K562 (cell line): Measurements from ENCODE around the gene KLK2. TPM values are rescaled to one million over a fixed set of nuclear protein-coding genes. Genes with fewer than 3 reads are reported as not detected.

ENCODE experiments used
- ATAC-seq: fragments of 200-7000 bp; cut with Tn5 transposase; 3 replicates; pipeline ENCODE4 v1.9.1; 2020; ENCODE audit warnings: moderate library complexity
- BruUV-seq: library from RNA; stranded (reverse); fragments of 400-500 nt; replicated peaks from 2 replicates; lab custom pipeline; 2021; lab: Mats Ljungman, UMichigan
- CTCF ChIA-PET: fragments of 300-600 bp; formaldehyde crosslinking; extraction: SDS; loops from one replicate; lab custom pipeline; 2021; ENCODE audit warnings: low intra/inter-chr PET ratio; lab: Yijun Ruan, JAX
- POLR2A ChIA-PET: fragments of 300-600, 350-650 bp; sonication (Branson Sonifier 250); formaldehyde crosslinking; extraction: SDS; loops from one replicate; lab custom pipeline; 2021; ENCODE audit warnings: antibody characterized with exemption, inconsistent platforms; lab: Yijun Ruan, JAX
- DNase-seq, 4 experiments: peaks; one replicate each; pipeline versions ENCODE4 v3.0.0 to v3.0.0-alpha.2; 2011 to 2018; ENCODE audit warnings: low spot score in 3 of 4, mixed read lengths in 3 of 4; ENCODE audit errors: extremely low read depth in 1 of 4
- FAIRE-seq: peaks from 2 replicates; lab custom pipeline; 2011; peaks lifted over from hg19 to GRCh38; lab: Jason Lieb, UNC
- H2AFZ ChIP-seq: 2 replicates; pipeline ENCODE4 v1.6.0; 2011; ENCODE audit warnings: low read depth, low read length, control low read depth, inconsistent platforms
- H3K27ac ChIP-seq: fragments of 200-600 bp; 3 replicates; pipeline ENCODE4 v1.8.0; 2011; ENCODE audit warnings: low read depth, mild to moderate bottlenecking, control low read depth, inconsistent platforms, low read length, moderate library complexity, mixed read lengths; ENCODE audit errors: extremely low read depth
- H3K27me3 ChIP-seq, 2 experiments: fragments of 300-600 bp in 1 of 2; 2 replicates in 1 of 2; 3 replicates in 1 of 2; pipeline versions ENCODE4 v1.6.0 to v1.8.0; 2011; ENCODE audit warnings: inconsistent platforms in 2 of 2, low read length in 2 of 2, mild to moderate bottlenecking in 1 of 2, mixed read lengths in 1 of 2, moderate library complexity in 1 of 2; ENCODE audit not compliant: control insufficient read depth in 2 of 2, insufficient read depth in 2 of 2
- H3K36me3 ChIP-seq: fragments of 300-600 bp; 3 replicates; pipeline ENCODE4 v1.8.0; 2011; ENCODE audit warnings: mild to moderate bottlenecking, low read length, inconsistent platforms; ENCODE audit not compliant: control insufficient read depth, insufficient read depth
- H3K4me1 ChIP-seq, 2 experiments: fragments of 200-600 bp in 1 of 2; replicated peaks in 1 of 2; 2 replicates in 1 of 2; 3 replicates in 1 of 2; pipeline versions ENCODE4 v1.5.1 to v1.8.0; 2011; ENCODE audit warnings: inconsistent platforms in 2 of 2, low read length in 2 of 2, mild to moderate bottlenecking in 1 of 2, mixed read lengths in 1 of 2, moderate library complexity in 1 of 2; ENCODE audit not compliant: control insufficient read depth in 2 of 2, insufficient read depth in 2 of 2
- H3K4me2 ChIP-seq: 2 replicates; pipeline ENCODE4 v1.6.1; 2011; ENCODE audit warnings: low read length, control low read depth, inconsistent platforms, mixed read lengths; ENCODE audit not compliant: insufficient read depth
- H3K4me3 ChIP-seq: fragments of 200-600 bp; sonication (generic), shearing (Covaris generic); 2 replicates; pipeline ENCODE4 v1.5.1; 2016; ENCODE audit warnings: control low read depth, inconsistent platforms
- H3K79me2 ChIP-seq: fragments of 200-600 bp; 3 replicates; pipeline ENCODE4 v1.8.0; 2011; ENCODE audit warnings: low read length, inconsistent platforms; ENCODE audit not compliant: control insufficient read depth, insufficient read depth
- H3K9ac ChIP-seq, 2 experiments: 2 replicates each; pipeline versions ENCODE4 v1.6.0 to v1.6.1; 2011; ENCODE audit warnings: low read depth in 2 of 2, low read length in 2 of 2, control low read depth in 1 of 2, inconsistent platforms in 1 of 2, mild to moderate bottlenecking in 1 of 2, mixed read lengths in 1 of 2; ENCODE audit not compliant: insufficient read depth in 1 of 2
- H3K9me1 ChIP-seq: one replicate; pipeline ENCODE4 v1.6.0; 2011; ENCODE audit warnings: inconsistent platforms, mild to moderate bottlenecking, low read length, moderate library complexity; ENCODE audit not compliant: control insufficient read depth, insufficient read depth
- H3K9me3 ChIP-seq: replicated peaks from 2 replicates; pipeline ENCODE4 v1.5.1; 2011; ENCODE audit warnings: low read depth, low read length, inconsistent platforms; ENCODE audit not compliant: control insufficient read depth, insufficient read depth
- H4K20me1 ChIP-seq: replicated peaks from 2 replicates; pipeline ENCODE4 v1.6.1; 2011; ENCODE audit warnings: low read length, inconsistent platforms, mixed read lengths; ENCODE audit not compliant: control insufficient read depth, insufficient read depth
- ATF3 ChIP-seq, 2 experiments: fragments of 450-650 bp in 1 of 2; sonication (generic) in 1 of 2; formaldehyde crosslinking in 1 of 2; IDR thresholded peaks in 1 of 2; conservative IDR thresholded peaks in 1 of 2; 2 replicates each; pipeline versions ENCODE4 v1.6.1 to v1.8.1; 2016 to 2023; ENCODE audit warnings: mild to moderate bottlenecking in 2 of 2, moderate library complexity in 2 of 2, inconsistent platforms in 1 of 2, missing genetic modification reagents in 1 of 2
- BCL6 ChIP-seq: fragments of 250-450 bp; sonication (Bioruptor Pico); IDR thresholded peaks from 2 replicates; pipeline ENCODE4 v1.4.0; 2020
- CEBPZ ChIP-seq: fragments of 150-350 bp; IDR thresholded peaks from 2 replicates; pipeline ENCODE4 v1.6.1; 2014; ENCODE audit warnings: low read depth, mild to moderate bottlenecking, low read length, borderline replicate concordance
- CREB1 ChIP-seq, 2 experiments: sonication (generic) in 1 of 2; formaldehyde crosslinking in 1 of 2; IDR thresholded peaks; 2 replicates each; pipeline versions ENCODE4 v1.6.1 to v1.8.0; 2012 to 2022; ENCODE audit warnings: inconsistent platforms in 1 of 2, mild to moderate bottlenecking in 1 of 2, missing genetic modification reagents in 1 of 2, moderate library complexity in 1 of 2
- DIDO1 ChIP-seq: fragments of 450-650 bp; IDR thresholded peaks from 2 replicates; pipeline ENCODE4 v1.6.1; 2016; ENCODE audit warnings: low read depth, missing biosample characterization, missing genetic modification characterization
- EGR1 ChIP-seq: fragments of 450-650 bp; conservative IDR thresholded peaks from 2 replicates; pipeline ENCODE4 v1.6.1; 2017; ENCODE audit warnings: mild to moderate bottlenecking
- FOXA3 ChIP-seq, 2 experiments: fragments of 450-650 bp in 1 of 2; sonication (generic) in 1 of 2; formaldehyde crosslinking; IDR thresholded peaks in 1 of 2; conservative IDR thresholded peaks in 1 of 2; 2 replicates each; pipeline versions ENCODE4 v1.4.0 to v1.8.0; 2020 to 2022; ENCODE audit warnings: mild to moderate bottlenecking in 2 of 2, missing genetic modification reagents in 1 of 2
- NUFIP1 ChIP-seq: fragments of 450-650 bp; IDR thresholded peaks from 2 replicates; pipeline ENCODE4 v1.6.1; 2018; ENCODE audit not compliant: partially characterized antibody
- POLR2AphosphoS2 ChIP-seq: IDR thresholded peaks from 2 replicates; pipeline ENCODE4 v1.6.1; 2012; ENCODE audit warnings: low read length, improper control_type of control experiment
- SMAD3 ChIP-seq: fragments of 450-650 bp; formaldehyde crosslinking; conservative IDR thresholded peaks from 2 replicates; pipeline ENCODE4 v1.4.0; 2020; ENCODE audit warnings: mild to moderate bottlenecking
- TCF15 ChIP-seq: fragments of 250-450 bp; sonication (Bioruptor Pico); IDR thresholded peaks from 2 replicates; pipeline ENCODE4 v1.8.0; 2022; ENCODE audit warnings: moderate library complexity, mild to moderate bottlenecking, inconsistent platforms
- ZNF354B ChIP-seq: fragments of 250-450 bp; sonication (Bioruptor Pico); IDR thresholded peaks from 2 replicates; pipeline ENCODE4 v1.4.0; 2020
- ZNF584 ChIP-seq: fragments of 200-800 bp; sonication (Bioruptor generic); IDR thresholded peaks from 2 replicates; pipeline ENCODE4 v1.6.1; 2016; ENCODE audit warnings: low read depth, mild to moderate bottlenecking, missing genetic modification characterization, missing compliant biosample characterization
- ZNF780A ChIP-seq: fragments of 250-450 bp; sonication (Bioruptor Pico); IDR thresholded peaks from 2 replicates; pipeline ENCODE4 v1.5.0; 2021; ENCODE audit warnings: mild to moderate bottlenecking
- WGBS: fragments of 100-300 bp; shearing (Covaris generic); methylation state at CpG from one replicate; pipeline ENCODE4 v1.1.6; 2016; ENCODE audit warnings: low coverage, mixed read lengths; ENCODE audit not compliant: insufficient coverage; ENCODE audit errors: missing lambda C conversion rate; 5-methylcytosine and 5-hydroxymethylcytosine counted together
- in situ Hi-C: fragments of 300-500 bp; cut with MboI; formaldehyde crosslinking; loops from 4 replicates; pipeline ENCODE4 v1.15.0; 2018; ENCODE audit warnings: inconsistent platforms, mixed read lengths
- intact Hi-C: fragments of 100-400 bp; cut with micrococcal nuclease; formaldehyde crosslinking; loops from 2 replicates; pipeline ENCODE4 v1.14.2; 2022
- polyA plus RNA-seq, 8 experiments: library from polyadenylated mRNA; depleted of rRNA in 4 of 8; stranded (reverse) in 5 of 8; unstranded in 3 of 8; fragments of >200 nt; fragmentation: Nextera tagmentation in 2 of 8; fragmentation: Illumina TruSeq in 1 of 8; extraction: Ambion mirVana in 2 of 8; extraction: Trizol in 1 of 8; gene quantifications; 2 replicates each; pipeline versions ENCODE4 v1.2.1 to v1.2.3, GENCODE V29; 2011 to 2014; ENCODE audit warnings: inconsistent platforms in 1 of 8, missing spikeins in 1 of 8
- total RNA-seq, 7 experiments: library from RNA; depleted of rRNA in 6 of 7; stranded (reverse); fragments of >200 nt in 6 of 7; fragmentation: Illumina TruSeq in 2 of 7; extraction: Trizol in 2 of 7; gene quantifications; 2 replicates each; pipeline versions ENCODE4 v1.2.1 to v1.2.3, GENCODE V29; 2011 to 2021; ENCODE audit warnings: low replicate concordance in 1 of 7
- TF ChIP-seq, protein P1 (sequence below): conservative IDR thresholded peaks from 2 replicates; pipeline ENCODE4 v1.6.1; 2011; ENCODE audit warnings: low read depth, mild to moderate bottlenecking, low read length; ENCODE audit not compliant: control insufficient read depth

KLK2 gene
- total and polyA plus RNA-seq, 9 of the 15 experiments (the other 6 are each of a cell fraction or from before 2014, with no cell fraction given), result 0.11 to 0.47 (median 0.23) TPM; not detected in 1

DNA sequence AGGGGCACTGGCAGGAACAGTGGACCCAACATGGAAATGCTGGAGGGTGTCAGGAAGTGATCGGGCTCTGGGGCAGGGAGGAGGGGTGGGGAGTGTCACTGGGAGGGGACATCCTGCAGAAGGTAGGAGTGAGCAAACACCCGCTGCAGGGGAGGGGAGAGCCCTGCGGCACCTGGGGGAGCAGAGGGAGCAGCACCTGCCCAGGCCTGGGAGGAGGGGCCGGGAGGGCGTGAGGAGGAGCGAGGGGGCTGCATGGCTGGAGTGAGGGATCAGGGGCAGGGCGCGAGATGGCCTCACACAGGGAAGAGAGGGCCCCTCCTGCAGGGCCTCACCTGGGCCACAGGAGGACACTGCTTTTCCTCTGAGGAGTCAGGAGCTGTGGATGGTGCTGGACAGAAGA is 4.1 kb downstream of the KLK2 start (continued):
- TF ChIP-seq FOXA3 (CRISPR knock-in tag; conservative IDR thresholded peaks at IDR 0.05 in 1 of 2, IDR thresholded peaks at IDR 0.05 in 1 of 2) (no peak), ZNF780A (no peak), DIDO1 (tag) (no peak), SMAD3 (no peak), NUFIP1 (no peak), ZNF354B (CRISPR knock-in tag) (no peak), CEBPZ (no peak)

DNA sequence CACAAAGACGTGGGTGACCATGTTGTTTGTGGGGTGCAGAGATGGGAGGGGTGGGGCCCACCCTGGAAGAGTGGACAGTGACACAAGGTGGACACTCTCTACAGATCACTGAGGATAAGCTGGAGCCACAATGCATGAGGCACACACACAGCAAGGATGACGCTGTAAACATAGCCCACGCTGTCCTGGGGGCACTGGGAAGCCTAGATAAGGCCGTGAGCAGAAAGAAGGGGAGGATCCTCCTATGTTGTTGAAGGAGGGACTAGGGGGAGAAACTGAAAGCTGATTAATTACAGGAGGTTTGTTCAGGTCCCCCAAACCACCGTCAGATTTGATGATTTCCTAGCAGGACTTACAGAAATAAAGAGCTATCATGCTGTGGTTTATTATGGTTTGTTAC is 5.6 kb downstream of the KLK2 start:
- in situ Hi-C loops, result no loop called here
- peak; percentile 94 for ATAC-seq
- Histone ChIP-seq H3K9ac (peak overlapping the region in 1 of 2 experiments; percentile 8; a peak in 1 of 4 replicates), H2AFZ (peak overlapping the region; percentile 64), H3K27me3 (peaks cover 19 to 56% of the 10 kb centered on the region in 2 experiments), H3K4me1 (peaks cover 15 to 18% of the 10 kb centered on the region in 2 experiments), H3K36me3 (no peaks in the 10 kb centered on the region), H3K9me1 (no peaks in the 10 kb centered on the region), H3K27ac (no peak overlapping the region), H3K79me2 (no peaks in the 10 kb centered on the region), H3K4me3 (no peak overlapping the region), H4K20me1 (no peaks in the 10 kb centered on the region), H3K4me2 (peak overlapping the region; percentile 64), H3K9me3 (no peaks in the 10 kb centered on the region)
- FAIRE-seq, result peak; percentile 97
- CTCF ChIA-PET, result no interaction called here
- no TSS peak for BruUV-seq
- intact Hi-C loops, result no loop called here
- POLR2A ChIA-PET, result interaction anchor here (0.6 to 1.0 kb wide), 5 partner anchors 10 to 368 kb away, joined by 3 to 4 read pairs (median 3); partner anchors contain the start of gene JOSD2
- peak; percentile 62 to 87 (median 72) for DNase-seq
- 3% methylated on average over 5 of the region's 5 CpGs for WGBS
- TF ChIP-seq POLR2AphosphoS2 (no peak), BCL6 (CRISPR knock-in tag) (no peak), CREB1 (IDR thresholded peaks at IDR 0.05) (peak; percentile 67; the same call in 1 of the 2 replicates), CREB1 (CRISPR knock-in tag; IDR thresholded peaks at IDR 0.05) (no peak; the same call in 1 of the 2 replicates), ATF3 (IDR thresholded peaks at IDR 0.05) (peak; percentile 52), ATF3 (CRISPR knock-in tag; conservative IDR thresholded peaks at IDR 0.05) (no peak), TCF15 (CRISPR knock-in tag) (no peak), ZNF584 (CRISPR knock-in tag) (no peak), EGR1 (peak; percentile 90)
- TF ChIP-seq, protein P1, sequence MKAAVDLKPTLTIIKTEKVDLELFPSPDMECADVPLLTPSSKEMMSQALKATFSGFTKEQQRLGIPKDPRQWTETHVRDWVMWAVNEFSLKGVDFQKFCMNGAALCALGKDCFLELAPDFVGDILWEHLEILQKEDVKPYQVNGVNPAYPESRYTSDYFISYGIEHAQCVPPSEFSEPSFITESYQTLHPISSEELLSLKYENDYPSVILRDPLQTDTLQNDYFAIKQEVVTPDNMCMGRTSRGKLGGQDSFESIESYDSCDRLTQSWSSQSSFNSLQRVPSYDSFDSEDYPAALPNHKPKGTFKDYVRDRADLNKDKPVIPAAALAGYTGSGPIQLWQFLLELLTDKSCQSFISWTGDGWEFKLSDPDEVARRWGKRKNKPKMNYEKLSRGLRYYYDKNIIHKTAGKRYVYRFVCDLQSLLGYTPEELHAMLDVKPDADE, result no peak
